ENCODE measurements around the gene TSHR.

DNA sequence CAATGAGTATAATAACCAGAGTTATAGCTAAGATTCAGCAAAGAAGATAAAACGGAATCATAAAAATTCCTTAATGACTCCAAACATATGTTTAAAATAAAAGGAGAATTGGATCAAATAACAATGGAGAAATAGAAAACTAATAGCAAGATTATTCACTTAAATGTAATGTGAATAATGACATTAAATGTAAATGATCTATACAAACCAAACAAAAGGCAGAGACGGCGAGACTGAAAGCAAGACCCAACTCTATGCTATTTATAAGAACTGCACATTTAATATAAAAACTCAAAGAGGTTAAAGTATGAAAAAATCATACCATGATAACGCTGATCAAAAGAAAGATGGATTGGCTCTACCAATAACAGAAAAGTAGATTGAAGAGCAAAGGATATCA is 3.9 kb upstream of the TSHR start:
- TF ChIP-seq, protein P1, sequence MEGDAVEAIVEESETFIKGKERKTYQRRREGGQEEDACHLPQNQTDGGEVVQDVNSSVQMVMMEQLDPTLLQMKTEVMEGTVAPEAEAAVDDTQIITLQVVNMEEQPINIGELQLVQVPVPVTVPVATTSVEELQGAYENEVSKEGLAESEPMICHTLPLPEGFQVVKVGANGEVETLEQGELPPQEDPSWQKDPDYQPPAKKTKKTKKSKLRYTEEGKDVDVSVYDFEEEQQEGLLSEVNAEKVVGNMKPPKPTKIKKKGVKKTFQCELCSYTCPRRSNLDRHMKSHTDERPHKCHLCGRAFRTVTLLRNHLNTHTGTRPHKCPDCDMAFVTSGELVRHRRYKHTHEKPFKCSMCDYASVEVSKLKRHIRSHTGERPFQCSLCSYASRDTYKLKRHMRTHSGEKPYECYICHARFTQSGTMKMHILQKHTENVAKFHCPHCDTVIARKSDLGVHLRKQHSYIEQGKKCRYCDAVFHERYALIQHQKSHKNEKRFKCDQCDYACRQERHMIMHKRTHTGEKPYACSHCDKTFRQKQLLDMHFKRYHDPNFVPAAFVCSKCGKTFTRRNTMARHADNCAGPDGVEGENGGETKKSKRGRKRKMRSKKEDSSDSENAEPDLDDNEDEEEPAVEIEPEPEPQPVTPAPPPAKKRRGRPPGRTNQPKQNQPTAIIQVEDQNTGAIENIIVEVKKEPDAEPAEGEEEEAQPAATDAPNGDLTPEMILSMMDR (IDR thresholded peaks at IDR 0.05) = no peak
- no peak for TF ChIP-seq POLR2A (IDR thresholded peaks at IDR 0.05)
